Measurements from ENCODE around the gene ADM.
"Not testable (repeated sequence)": the region's sequence is repeated elsewhere in the genome, so short reads cannot be mapped to it uniquely, and the experiment has no call there.

The ADM gene
- long read RNA-seq, donor 1, transcript ADM-201 (4 exons, 1,885 nt), result major isoform, 6 of 6 reads
- long read RNA-seq, donor 1, partial matches to known transcripts, result 0 of 6 reads
- long read RNA-seq, donor 1, other reads (novel, unspliced or antisense), result 0 of 6 reads
- long read RNA-seq, donor 2, partial matches to known transcripts, result 0 of 1 reads
- long read RNA-seq, donor 2, other reads (novel, unspliced or antisense), result 0 of 1 reads
- long read RNA-seq, donor 3, partial matches to known transcripts, result 0 of 3 reads
- long read RNA-seq, donor 3, other reads (novel, unspliced or antisense), result 0 of 3 reads
- long read RNA-seq, donor 4, partial matches to known transcripts, result 0 of 2 reads
- long read RNA-seq, donor 4, other reads (novel, unspliced or antisense), result 0 of 2 reads
- long read RNA-seq, donor 5, partial matches to known transcripts, result 0 of 4 reads
- long read RNA-seq, donor 5, other reads (novel, unspliced or antisense), result 0 of 4 reads
- long read RNA-seq, donor 6, transcript ADM-201 (4 exons, 1,885 nt), result major isoform, 6 of 6 reads
- long read RNA-seq, donor 6, partial matches to known transcripts, result 0 of 6 reads
- long read RNA-seq, donor 6, other reads (novel, unspliced or antisense), result 0 of 6 reads
- long read RNA-seq, donor 7, partial matches to known transcripts, result 0 of 4 reads
- long read RNA-seq, donor 7, other reads (novel, unspliced or antisense), result 0 of 4 reads
- long read RNA-seq, donor 8, result 0 reads

- DNase-seq, result peak; percentile 87
These were observed at the start of gene ADM for GRCh38 chr11:10304495-10305261. Gene ADM (plus strand): TSS chr11:10305073. CDS start chr11:10305701, 628 bp downstream.

GRCh38 chr11:10255388-10256125 lies 49.3 kb upstream of the ADM start:
- no peak for DNase-seq

DNA sequence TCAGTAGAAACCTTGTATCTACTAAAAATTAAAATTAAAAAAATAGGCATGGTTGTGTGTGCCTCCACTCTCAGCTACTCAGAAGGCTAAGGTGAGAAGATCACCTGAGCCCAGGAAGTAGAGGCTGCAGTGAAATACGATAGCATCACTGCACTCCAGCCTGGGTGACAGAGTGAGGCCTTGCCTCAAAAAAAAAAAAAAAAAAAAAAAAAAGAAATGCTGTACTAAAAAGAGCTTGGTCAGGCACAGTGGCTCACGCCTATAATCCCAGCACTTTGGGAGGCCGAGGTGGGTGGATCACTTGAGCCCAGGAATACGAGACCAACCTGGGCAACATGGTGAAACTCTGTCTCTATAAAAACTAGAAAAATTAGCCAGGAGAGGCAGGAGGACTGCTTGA lies 47.4 kb upstream of the ADM start:
- DNase-seq, result no peak

- no peak for DNase-seq
These were observed 43.1 kb upstream of the ADM start for GRCh38 chr11:10261821-10262220.

- no peak for DNase-seq
These were observed 40.9 kb upstream of the ADM start for GRCh38 chr11:10263929-10264328.

GRCh38 chr11:10264716-10265115 lies 40.2 kb upstream of the ADM start:
- DNase-seq, result not testable (repeated sequence)

- DNase-seq, result no peak
These were observed 38.9 kb upstream of the ADM start for GRCh38 chr11:10265936-10266335.

- DNase-seq, result no peak
These were observed 37.1 kb upstream of the ADM start for GRCh38 chr11:10267821-10268220.

GRCh38 chr11:10268746-10269488 lies 36.0 kb upstream of the ADM start:
- no peak for DNase-seq

GRCh38 chr11:10272132-10272531 lies 32.7 kb upstream of the ADM start:
- DNase-seq, result no peak

DNA sequence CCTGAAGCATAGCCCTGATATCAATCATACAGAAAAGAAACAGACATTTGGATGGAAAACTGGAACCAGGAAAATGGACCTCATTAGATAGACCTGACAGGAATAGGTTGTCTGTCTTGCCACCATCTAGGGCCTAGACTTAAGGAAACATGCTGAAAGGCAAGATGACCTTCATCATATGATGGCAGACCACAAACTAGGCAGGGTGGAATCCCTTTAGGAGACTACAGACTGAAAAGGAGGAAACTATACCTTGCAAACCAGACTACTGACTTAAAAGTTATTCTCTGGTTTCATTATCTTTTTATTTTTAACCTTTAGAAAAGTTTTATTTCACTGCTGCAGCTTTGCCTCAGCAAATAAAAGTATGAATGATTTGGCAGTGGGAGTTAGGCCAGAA lies 31.1 kb upstream of the ADM start:
- no peak for DNase-seq

DNA sequence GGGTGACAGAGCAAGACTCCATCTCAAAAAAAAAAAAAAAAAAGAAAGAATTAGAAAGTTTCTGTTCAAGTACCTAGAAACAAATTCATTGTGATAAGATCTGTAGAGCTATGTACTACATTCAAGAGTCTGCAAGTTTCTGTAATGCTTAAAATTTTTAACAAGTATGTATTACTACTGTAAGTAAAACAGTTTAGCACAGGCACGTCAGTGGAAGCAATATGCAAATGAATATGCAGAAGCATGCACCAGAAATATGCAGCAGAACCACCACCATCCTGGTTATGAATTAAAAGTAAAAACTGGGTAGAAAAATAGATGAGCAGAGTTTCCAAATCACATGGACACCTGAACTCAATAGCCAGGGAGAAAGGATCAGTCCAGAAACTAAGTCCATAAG lies 30.1 kb upstream of the ADM start:
- DNase-seq, result no peak

DNA sequence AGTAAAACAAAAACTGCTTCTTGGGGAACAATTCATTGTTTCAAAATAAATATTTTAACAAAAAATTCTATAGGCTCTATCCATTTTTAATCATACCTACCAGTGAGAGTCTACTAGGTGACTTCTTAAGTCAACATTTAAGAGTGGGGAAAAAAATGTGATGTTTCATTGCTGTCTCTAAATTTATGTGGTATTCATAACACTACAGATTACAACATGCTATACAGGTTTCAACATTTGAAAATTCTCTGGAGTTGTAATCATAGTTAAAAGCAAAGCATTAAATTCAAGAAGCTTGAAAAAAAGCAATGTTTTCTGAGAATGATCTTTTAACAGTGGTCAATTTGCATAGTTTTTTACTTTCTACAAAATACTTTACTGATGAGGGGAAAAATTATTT lies 29.2 kb upstream of the ADM start:
- DNase-seq, result no peak

DNA sequence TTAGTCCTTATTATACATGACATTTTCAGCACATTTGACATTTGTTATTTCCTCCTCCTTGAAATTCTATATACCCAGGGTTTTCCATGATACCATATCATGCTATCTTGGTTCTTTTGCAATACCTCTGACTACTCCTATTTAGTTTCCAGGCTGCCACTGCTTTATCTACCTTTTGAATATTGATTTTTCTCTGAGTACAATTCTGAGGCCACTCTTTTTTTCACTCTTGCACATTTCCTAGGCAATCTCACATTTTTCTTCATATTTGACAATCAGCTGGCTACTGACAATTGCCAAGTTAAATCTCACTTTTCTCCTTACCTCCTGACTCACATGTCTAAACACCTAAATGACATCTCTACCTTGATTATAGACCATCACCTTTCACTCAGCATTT lies 22.8 kb upstream of the ADM start:
- no peak for DNase-seq

- no peak for DNase-seq
These were observed 20.9 kb upstream of the ADM start for GRCh38 chr11:10283991-10284390.

GRCh38 chr11:10285148-10285802 lies 19.6 kb upstream of the ADM start:
- DNase-seq, result no peak

DNA sequence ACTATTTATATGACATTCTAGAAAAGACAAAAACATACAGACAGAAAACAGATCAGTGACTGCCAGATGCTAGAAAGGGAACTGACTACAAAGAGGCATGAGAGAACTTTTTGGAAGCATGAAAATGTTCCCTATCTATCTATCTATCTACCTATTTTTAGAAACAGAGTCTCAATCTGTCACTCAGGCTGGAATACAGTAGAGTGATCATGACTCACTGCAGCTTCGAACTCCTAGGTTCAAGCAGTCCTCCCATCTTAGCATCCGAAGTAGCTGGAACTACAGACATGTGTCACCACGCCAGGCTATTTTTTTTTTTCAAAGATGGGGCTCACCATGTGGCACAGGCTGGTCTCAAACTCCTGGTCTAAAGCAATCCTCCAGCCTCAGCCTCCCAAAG lies 17.7 kb upstream of the ADM start:
- DNase-seq, result no peak

GRCh38 chr11:10287766-10288715 lies 16.8 kb upstream of the ADM start:
- no peak for DNase-seq

DNA sequence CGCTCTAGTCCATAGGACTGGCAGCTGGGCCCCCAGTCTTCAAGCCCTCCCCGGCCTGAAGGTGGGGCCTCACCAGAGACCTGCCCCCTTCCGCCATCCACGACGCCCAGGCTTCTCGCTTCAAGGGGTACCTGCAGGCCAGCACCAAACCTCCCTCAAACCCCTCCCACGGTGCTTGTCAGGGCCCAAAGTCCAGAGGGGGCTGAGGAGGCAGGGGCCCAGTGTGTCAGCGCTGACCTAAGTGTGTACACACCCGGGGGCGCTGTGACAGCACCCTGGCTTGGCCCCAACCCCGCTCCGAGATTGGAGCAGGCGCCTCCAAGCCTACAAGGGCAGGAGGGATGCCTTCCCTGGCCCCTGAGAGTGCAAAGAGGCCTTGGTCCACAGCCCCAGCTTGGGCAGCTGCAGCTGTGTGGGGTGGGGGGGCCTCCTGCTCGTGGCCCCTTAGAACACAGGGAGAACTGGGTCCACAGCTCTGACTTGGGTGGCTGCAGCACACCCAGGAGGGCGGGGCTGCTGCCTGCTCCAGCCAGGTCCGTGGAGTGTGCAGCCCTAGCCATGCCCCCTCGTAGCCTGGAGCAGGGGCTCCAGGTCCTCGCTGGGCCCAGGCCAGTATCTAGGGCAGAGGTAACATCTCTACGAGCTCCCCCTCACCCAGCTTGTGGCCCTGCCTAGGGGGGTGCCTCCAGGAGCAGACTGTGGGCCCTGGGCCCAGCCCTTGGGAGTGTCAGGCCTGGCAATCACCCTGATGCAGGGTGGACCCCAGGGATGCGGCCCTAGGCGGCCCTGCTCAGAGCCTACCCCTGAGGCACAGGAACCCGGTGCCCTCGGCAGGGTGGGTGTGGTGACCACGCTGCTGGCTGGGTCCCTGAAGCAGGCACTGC lies 15.8 kb upstream of the ADM start:
- no peak for DNase-seq

Measured in right kidney (tissue), 9 donors.